B cell (primary cell): ENCODE data around the gene CHEK1. TPM values are rescaled to one million over a fixed set of nuclear protein-coding genes. Genes with fewer than 3 reads are reported as not detected.

ENCODE experiments used
- ATAC-seq: fragments of 200-7000 bp; cut with Tn5 transposase; one replicate; pipeline ENCODE4 v1.10.0; 2021; ENCODE audit warnings: low read depth, mild to moderate bottlenecking, moderate number of reproducible peaks, moderate library complexity
- CTCF ChIA-PET: fragments of 350-600 bp; sonication (Branson Sonifier 250); formaldehyde crosslinking; loops from one replicate; lab custom pipeline; 2021; ENCODE audit warnings: antibody characterized with exemption, inconsistent platforms; lab: Charles Lee
- POLR2A ChIA-PET: fragments of 350-600 bp; sonication (Branson Sonifier 250); formaldehyde crosslinking; loops from one replicate; lab custom pipeline; 2021; ENCODE audit warnings: antibody characterized with exemption; lab: Charles Lee
- DNase-seq: peaks from one replicate; pipeline ENCODE4 v3.0.0; 2013
- H2AFZ ChIP-seq: 2 replicates; pipeline ENCODE4 v1.6.1; 2012; ENCODE audit warnings: mild to moderate bottlenecking, low read depth, low read length; ENCODE audit not compliant: insufficient read depth, poor library complexity, severe bottlenecking
- H3K27ac ChIP-seq, 2 donors: 1 replicate in 1 of 2; 2 replicates in 1 of 2; pipeline ENCODE4 v1.5.1; 2012 to 2013; ENCODE audit warnings: low read length in 2 of 2, mild to moderate bottlenecking in 2 of 2, moderate library complexity in 1 of 2
- H3K27me3 ChIP-seq, 4 experiments: fragments of 200-600 bp in 1 of 4; sonication (generic) in 1 of 4; replicated peaks in 1 of 4; 1 replicate in 2 of 4; 2 replicates in 2 of 4; pipeline versions ENCODE4 v1.6.1 to v1.7.0; 2013 to 2016; ENCODE audit warnings: low read length in 3 of 4, mild to moderate bottlenecking in 2 of 4, mixed read lengths in 1 of 4, moderate library complexity in 1 of 4; ENCODE audit not compliant: insufficient read depth in 4 of 4, control insufficient read depth in 3 of 4; ENCODE audit errors: control extremely low read depth in 1 of 4
- H3K36me3 ChIP-seq, 2 experiments: replicated peaks in 1 of 2; 1 replicate in 1 of 2; 2 replicates in 1 of 2; pipeline versions ENCODE4 v1.6.1 to v1.7.1; 2013; ENCODE audit warnings: low read length in 1 of 2; ENCODE audit not compliant: insufficient read depth in 2 of 2, control insufficient read depth in 1 of 2; ENCODE audit errors: control extremely low read depth in 1 of 2, extremely low read depth in 1 of 2
- H3K4me1 ChIP-seq, 2 donors: fragments of 200-600 bp in 1 of 2; sonication (generic) in 1 of 2; 1 replicate in 1 of 2; 2 replicates in 1 of 2; pipeline versions ENCODE4 v1.5.1 to v1.6.1; 2013 to 2017; ENCODE audit warnings: low read length in 2 of 2; ENCODE audit not compliant: control insufficient read depth in 2 of 2, insufficient read depth in 2 of 2
- H3K4me2 ChIP-seq: replicated peaks from 2 replicates; pipeline ENCODE3; 2012; ENCODE audit warnings: mild to moderate bottlenecking, low read depth, low read length; ENCODE audit not compliant: poor library complexity, severe bottlenecking
- H3K4me3 ChIP-seq, 5 experiments: fragments of 200-600 bp in 1 of 5; sonication (generic) in 1 of 5; 1 replicate in 3 of 5; 2 replicates in 2 of 5; pipeline versions ENCODE4 v1.5.1 to v1.7.0; 2011 to 2016; ENCODE audit warnings: low read length in 4 of 5, mild to moderate bottlenecking in 4 of 5, low read depth in 2 of 5, control low read depth in 1 of 5, moderate library complexity in 1 of 5; ENCODE audit not compliant: insufficient read depth in 1 of 5; ENCODE audit errors: control extremely low read depth in 1 of 5, extremely low read depth in 1 of 5
- H3K79me2 ChIP-seq: fragments of 200-600 bp; sonication (generic); one replicate; pipeline ENCODE4 v1.6.0; 2016; ENCODE audit warnings: low read length; ENCODE audit not compliant: control insufficient read depth, insufficient read depth
- H3K9ac ChIP-seq: fragments of 200-600 bp; sonication (generic); 2 replicates; pipeline ENCODE4 v1.6.1; 2017; ENCODE audit warnings: mild to moderate bottlenecking, low read length, moderate library complexity
- H3K9me3 ChIP-seq, 3 donors: one replicate each; pipeline versions ENCODE4 v1.6.1 to v1.7.1; 2013; ENCODE audit warnings: low read length in 2 of 3; ENCODE audit not compliant: control insufficient read depth in 2 of 3, insufficient read depth in 1 of 3; ENCODE audit errors: control extremely low read depth in 1 of 3
- H4K20me1 ChIP-seq: 2 replicates; pipeline ENCODE4 v1.6.0; 2012; ENCODE audit warnings: mild to moderate bottlenecking, low read length; ENCODE audit not compliant: insufficient read depth, control insufficient read depth, poor library complexity, severe bottlenecking
- H3K27ac Mint-ChIP-seq: one replicate; pipeline ENCODE4 v1.8.0; 2021; ENCODE audit warnings: mixed read lengths
- H3K27me3 Mint-ChIP-seq: one replicate; pipeline ENCODE4 v1.8.0; 2021; ENCODE audit warnings: mixed read lengths
- H3K4me1 Mint-ChIP-seq: one replicate; pipeline ENCODE4 v1.8.0; 2021; ENCODE audit warnings: mixed read lengths
- H3K4me3 Mint-ChIP-seq: one replicate; pipeline ENCODE4 v1.8.0; 2021; ENCODE audit warnings: mixed read lengths
- H3K9me3 Mint-ChIP-seq: one replicate; pipeline ENCODE4 v1.8.0; 2022; ENCODE audit warnings: mixed read lengths; ENCODE audit not compliant: insufficient read depth
- CTCF ChIP-seq: fragments of 200-600 bp; IDR thresholded peaks from one replicate; pipeline ENCODE4 v1.8.0; 2022; ENCODE audit warnings: antibody characterized with exemption, mild to moderate bottlenecking
- EZH2 ChIP-seq: IDR thresholded peaks from 2 replicates; pipeline ENCODE4 v1.6.1; 2012; ENCODE audit warnings: borderline replicate concordance, low read depth, mild to moderate bottlenecking, moderate library complexity, low read length; ENCODE audit not compliant: insufficient read depth, poor library complexity, severe bottlenecking
- WGBS: methylation state at CpG from one replicate; pipeline ENCODE4 v1.1.5; 2013; ENCODE audit warnings: missing lambda C conversion rate; ENCODE audit not compliant: insufficient coverage; 5-methylcytosine and 5-hydroxymethylcytosine counted together
- intact Hi-C: fragments of 100-400 bp; cut with micrococcal nuclease; formaldehyde crosslinking; loops from one replicate; pipeline ENCODE4 v1.10.0; 2022
- polyA plus RNA-seq: library from polyadenylated mRNA; depleted of rRNA; stranded (reverse); fragments of >200 nt; gene quantifications from 2 replicates; pipeline ENCODE4 v1.2.3, GENCODE V29; 2012
- total RNA-seq, 2 donors: library from RNA; stranded (reverse); fragments of 120-200 nt in 1 of 2; gene quantifications; 1 replicate in 1 of 2; 2 replicates in 1 of 2; pipeline versions ENCODE4 v1.2.3 to v1.2.4, GENCODE V29; 2013 to 2022

Gene CHEK1
- total and polyA plus RNA-seq, 2 donors (not counting 1 experiment from before 2014, with no cell fraction given), result 0.81 to 3.5 TPM

GRCh38 chr11:125578783-125579182 lies 46.2 kb upstream of the CHEK1 start:
- no peak overlapping the region for H3K27ac Mint-ChIP-seq
- DNase-seq (no peak), ATAC-seq (no peak)
- H3K36me3 ChIP-seq, result peaks cover 7 to 80% of the 10 kb centered on the region in 2 experiments
- intact Hi-C loops, result no loop called here
- H3K4me3 ChIP-seq, result no peak overlapping the region
- H4K20me1 ChIP-seq, result no peaks in the 10 kb centered on the region
- no peak overlapping the region for H3K4me2 ChIP-seq
- no peaks in the 10 kb centered on the region for H3K4me1 Mint-ChIP-seq
- no peak overlapping the region for H2AFZ ChIP-seq
- H3K9me3 ChIP-seq, result no peaks in the 10 kb centered on the region
- H3K27me3 Mint-ChIP-seq, result no peaks in the 10 kb centered on the region
- WGBS, result no CpG with 5 or more reads among the region's 2 CpGs
- no peaks in the 10 kb centered on the region for H3K79me2 ChIP-seq
- no peak overlapping the region for H3K27ac ChIP-seq
- no peaks in the 10 kb centered on the region for H3K27me3 ChIP-seq
- H3K4me1 ChIP-seq, result no peaks in the 10 kb centered on the region
- ChIA-PET CTCF (no interaction called here), POLR2A (no interaction called here)
- H3K4me3 Mint-ChIP-seq, result no peak overlapping the region
- no peaks in the 10 kb centered on the region for H3K9me3 Mint-ChIP-seq
- no peak overlapping the region for H3K9ac ChIP-seq
- TF ChIP-seq CTCF, result no peak
- no peak for TF ChIP-seq EZH2

- H3K27ac ChIP-seq, result no peak overlapping the region
- H3K9me3 ChIP-seq, result no peaks in the 10 kb centered on the region
- H3K9ac ChIP-seq, result no peak overlapping the region
These were observed 45.2 kb upstream of the CHEK1 start for GRCh38 chr11:125579811-125580210.

More at GRCh38 chr11:125579811-125580210, 45.2 kb upstream of the CHEK1 start:
- H3K27me3 ChIP-seq, result no peaks in the 10 kb centered on the region
- H3K4me1 ChIP-seq, result no peaks in the 10 kb centered on the region
- Mint-ChIP-seq H3K9me3 (no peaks in the 10 kb centered on the region), H3K27ac (no peak overlapping the region), H3K4me3 (no peak overlapping the region), H3K27me3 (no peaks in the 10 kb centered on the region), H3K4me1 (no peaks in the 10 kb centered on the region)
- DNase-seq, result no peak
- peaks cover 4 to 83% of the 10 kb centered on the region in 2 experiments for H3K36me3 ChIP-seq
- intact Hi-C loops, result no loop called here
- ATAC-seq, result no peak
- ChIA-PET CTCF (no interaction called here), POLR2A (no interaction called here)
- TF ChIP-seq CTCF (no peak), EZH2 (no peak)
- no peak overlapping the region for H2AFZ ChIP-seq
- H3K79me2 ChIP-seq, result no peaks in the 10 kb centered on the region
- no peak overlapping the region for H3K4me3 ChIP-seq
- H4K20me1 ChIP-seq, result no peaks in the 10 kb centered on the region
- WGBS, result 100% methylated on average over 2 of the region's 5 CpGs
- H3K4me2 ChIP-seq, result no peak overlapping the region
